ENCODE results near the gene GRAP. TPM values are rescaled to one million over a fixed set of nuclear protein-coding genes. Genes with fewer than 3 reads are reported as not detected.
A peak's percentile ranks its signal among the peaks of the same experiment; 100 is the strongest.
"Not testable (repeated sequence)": the region's sequence is repeated elsewhere in the genome, so short reads cannot be mapped to it uniquely, and the experiment has no call there.

GRAP gene
- total and polyA plus RNA-seq, 2 experiments from 2014 or later = 0.24 TPM; not detected in 1

DNA sequence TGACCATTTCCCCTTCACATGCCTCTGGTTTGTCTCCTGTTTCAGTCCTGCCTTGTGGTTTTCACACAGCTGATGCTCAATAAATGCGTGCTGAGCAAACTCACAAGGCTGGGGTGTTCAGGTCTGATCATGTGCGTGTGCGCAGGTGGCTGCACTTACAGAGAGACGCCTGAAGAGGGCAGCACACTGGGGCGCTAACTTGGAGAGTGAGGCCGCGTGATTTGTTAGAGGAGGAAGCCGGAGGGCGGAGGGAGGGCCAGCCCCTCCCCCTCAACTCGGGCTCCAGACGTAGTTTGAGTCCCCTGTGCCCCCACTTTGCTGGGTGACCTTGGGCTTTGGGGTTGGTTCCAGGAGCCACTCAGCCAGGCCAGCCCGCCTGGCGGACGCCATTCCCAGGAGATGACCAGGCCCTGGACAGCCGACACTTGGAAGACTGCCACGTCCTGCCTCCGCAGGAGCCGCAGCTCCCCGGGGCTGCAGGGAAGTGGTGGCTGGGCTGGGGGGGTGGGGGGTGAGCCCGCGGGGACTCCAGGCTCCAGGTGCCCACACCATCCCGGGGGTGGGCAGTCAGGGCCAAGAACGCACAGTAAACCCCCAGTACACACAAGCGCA, 14.3 kb downstream of the GRAP start:
- H3K4me2 ChIP-seq; H3F3A ChIP-seq (replicated peaks; ENCODE audit: low read depth); H3K27me3 Mint-ChIP-seq (ENCODE audit: insufficient read depth, low read depth, poor library complexity); H4K20me1 ChIP-seq (replicated peaks; ENCODE audit: insufficient read depth); H3K27me3 ChIP-seq (ENCODE audit: insufficient read depth); H3K4me1 Mint-ChIP-seq; H3K9me2 ChIP-seq (ENCODE audit: insufficient read depth); H2AFZ ChIP-seq; H3K4me1 ChIP-seq (ENCODE audit: insufficient read depth); H3K36me3 ChIP-seq (ENCODE audit: insufficient read depth); DNase-seq (ENCODE audit: low spot score); H3K79me2 ChIP-seq (replicated peaks; ENCODE audit: insufficient read depth); H3K27ac ChIP-seq (ENCODE audit: low read depth); H3K9me3 Mint-ChIP-seq; H3K27ac Mint-ChIP-seq; H3K4me3 Mint-ChIP-seq; H3K36me3 Mint-ChIP-seq (ENCODE audit: low read depth); H3K4me3 ChIP-seq: not testable (repeated sequence)
- ATAC-seq = peak; percentile 73

DNA sequence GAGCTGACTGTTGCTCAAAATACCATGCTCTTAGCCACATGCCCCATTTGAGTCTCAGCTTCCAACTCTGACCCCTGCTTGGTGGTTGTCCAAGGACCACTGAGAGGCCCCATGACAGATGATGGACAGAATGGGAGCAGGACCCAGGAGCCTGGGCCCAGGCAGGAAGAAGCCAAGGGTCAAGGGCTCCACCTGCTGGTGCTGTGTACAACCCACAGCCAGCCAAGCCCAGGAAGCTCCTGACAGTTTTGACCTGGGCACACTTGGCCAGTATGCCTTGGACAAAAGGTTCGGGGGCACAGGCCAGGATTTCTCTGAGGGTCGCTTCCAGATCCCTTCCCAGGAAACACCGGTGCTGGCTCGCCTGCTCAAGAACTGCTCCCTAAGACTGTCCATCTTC, 15.0 kb downstream of the GRAP start:
- not testable (repeated sequence) for H3K27me3 ChIP-seq (ENCODE audit: insufficient read depth); H3K9me3 Mint-ChIP-seq; H4K20me1 ChIP-seq (replicated peaks; ENCODE audit: insufficient read depth); H3F3A ChIP-seq (replicated peaks; ENCODE audit: low read depth); H3K9me2 ChIP-seq (ENCODE audit: insufficient read depth); H3K4me3 ChIP-seq; H3K27ac ChIP-seq (ENCODE audit: low read depth); H2AFZ ChIP-seq; H3K4me1 Mint-ChIP-seq; H3K79me2 ChIP-seq (replicated peaks; ENCODE audit: insufficient read depth); DNase-seq (ENCODE audit: low spot score); H3K27me3 Mint-ChIP-seq (ENCODE audit: insufficient read depth, low read depth, poor library complexity); H3K4me3 Mint-ChIP-seq; H3K36me3 Mint-ChIP-seq (ENCODE audit: low read depth); H3K27ac Mint-ChIP-seq; H3K4me1 ChIP-seq (ENCODE audit: insufficient read depth); H3K4me2 ChIP-seq; H3K36me3 ChIP-seq (ENCODE audit: insufficient read depth)
- peak; percentile 83 for ATAC-seq
- TF ChIP-seq CTCF (conservative IDR thresholded peaks at IDR 0.05; ENCODE audit: low read depth in 2 of 2) = peak in 1 of 2 experiments; percentile 62; a peak in 2 of 4 replicates

GRCh38 chr17:19030771-19031449, 15.8 kb downstream of the GRAP start:
- H3K27ac Mint-ChIP-seq; H3K4me1 Mint-ChIP-seq; H3K9me2 ChIP-seq (ENCODE audit: insufficient read depth); H3K9me3 Mint-ChIP-seq; H4K20me1 ChIP-seq (replicated peaks; ENCODE audit: insufficient read depth); ATAC-seq; H3K27me3 Mint-ChIP-seq (ENCODE audit: insufficient read depth, low read depth, poor library complexity); H3K27ac ChIP-seq (ENCODE audit: low read depth); H3K36me3 ChIP-seq (ENCODE audit: insufficient read depth); H3K4me3 ChIP-seq; H3F3A ChIP-seq (replicated peaks; ENCODE audit: low read depth); H3K4me3 Mint-ChIP-seq; H3K4me1 ChIP-seq (ENCODE audit: insufficient read depth); H3K4me2 ChIP-seq; H3K79me2 ChIP-seq (replicated peaks; ENCODE audit: insufficient read depth); H2AFZ ChIP-seq; H3K36me3 Mint-ChIP-seq (ENCODE audit: low read depth); H3K27me3 ChIP-seq (ENCODE audit: insufficient read depth); DNase-seq (ENCODE audit: low spot score): not testable (repeated sequence)

DNA sequence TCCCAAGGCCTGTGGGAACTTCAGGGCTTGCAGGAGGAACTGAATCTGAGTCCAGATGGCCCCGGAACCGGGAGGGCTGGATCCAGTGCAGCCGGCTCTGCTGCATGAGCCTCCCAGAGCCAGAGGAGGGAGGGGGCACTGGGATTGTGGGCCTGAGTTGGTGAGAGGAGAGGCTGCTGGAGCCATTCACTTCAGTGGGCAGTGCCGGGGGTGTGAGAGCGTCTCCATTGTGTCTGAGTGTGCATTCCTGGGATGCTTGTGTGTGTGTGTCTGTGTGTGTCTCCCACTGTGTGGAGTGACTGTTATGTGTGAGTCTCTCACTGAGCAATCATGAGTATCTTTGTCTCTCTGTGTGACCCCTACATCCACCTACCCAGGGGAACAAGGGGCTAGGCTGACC, 17.0 kb downstream of the GRAP start:
- H2AFZ ChIP-seq; H3K9me3 Mint-ChIP-seq; H3K4me1 ChIP-seq (ENCODE audit: insufficient read depth); H3K27me3 ChIP-seq (ENCODE audit: insufficient read depth); H3K27me3 Mint-ChIP-seq (ENCODE audit: insufficient read depth, low read depth, poor library complexity); H3F3A ChIP-seq (replicated peaks; ENCODE audit: low read depth); H3K9me2 ChIP-seq (ENCODE audit: insufficient read depth); H4K20me1 ChIP-seq (replicated peaks; ENCODE audit: insufficient read depth); H3K4me1 Mint-ChIP-seq; H3K79me2 ChIP-seq (replicated peaks; ENCODE audit: insufficient read depth); DNase-seq (ENCODE audit: low spot score); H3K4me3 Mint-ChIP-seq; H3K27ac Mint-ChIP-seq; H3K4me2 ChIP-seq; H3K4me3 ChIP-seq; H3K36me3 Mint-ChIP-seq (ENCODE audit: low read depth); H3K36me3 ChIP-seq (ENCODE audit: insufficient read depth); H3K27ac ChIP-seq (ENCODE audit: low read depth): not testable (repeated sequence)
- peak; percentile 56 for ATAC-seq

- ATAC-seq; H3K36me3 ChIP-seq (ENCODE audit: insufficient read depth); H3K9me2 ChIP-seq (ENCODE audit: insufficient read depth); DNase-seq (ENCODE audit: low spot score); H3K27me3 ChIP-seq (ENCODE audit: insufficient read depth); H3K27ac ChIP-seq (ENCODE audit: low read depth); H3K4me1 ChIP-seq (ENCODE audit: insufficient read depth); H3K4me2 ChIP-seq; H3K27ac Mint-ChIP-seq; H3K36me3 Mint-ChIP-seq (ENCODE audit: low read depth); H3K27me3 Mint-ChIP-seq (ENCODE audit: insufficient read depth, low read depth, poor library complexity); H3K4me3 ChIP-seq; H3K9me3 Mint-ChIP-seq; H3K79me2 ChIP-seq (replicated peaks; ENCODE audit: insufficient read depth); H2AFZ ChIP-seq; H3F3A ChIP-seq (replicated peaks; ENCODE audit: low read depth); H3K4me1 Mint-ChIP-seq; H4K20me1 ChIP-seq (replicated peaks; ENCODE audit: insufficient read depth); H3K4me3 Mint-ChIP-seq: not testable (repeated sequence)
These were observed 18.1 kb downstream of the GRAP start for GRCh38 chr17:19028671-19029070.

Data from GM23338 (cell line).